HCT116 (cell line): ENCODE measurements around the gene PCNT. TPM values are rescaled to one million over a fixed set of nuclear protein-coding genes. Genes with fewer than 3 reads are reported as not detected.

Experiments used
- ATAC-seq: fragments of 200-7000 bp; cut with Tn5 transposase; 2 replicates; pipeline ENCODE4 v1.9.1; 2020; ENCODE audit warnings: mild to moderate bottlenecking, moderate library complexity
- BruUV-seq: library from RNA; stranded (reverse); fragments of 400-500 nt; replicated peaks from 2 replicates; lab custom pipeline; 2021; lab: Mats Ljungman, UMichigan
- CTCF ChIA-PET: fragments of 300-600 bp; sonication (Branson Sonifier 250); formaldehyde crosslinking; loops from one replicate; lab custom pipeline; 2021; ENCODE audit warnings: antibody characterized with exemption; lab: Charles Lee
- POLR2A ChIA-PET: fragments of 300-600, 350-600 bp; sonication (Branson Sonifier 250); formaldehyde crosslinking; loops from one replicate; lab custom pipeline; 2021; ENCODE audit warnings: antibody characterized with exemption; lab: Charles Lee
- RAD21 ChIA-PET, 2 experiments: fragments of 300-600 bp; sonication (Branson Sonifier 250); formaldehyde crosslinking; loops; one replicate each; lab custom pipeline; 2023; ENCODE audit warnings: low total read pairs in 2 of 2; ENCODE audit not compliant: uncharacterized antibody in 2 of 2, unreplicated experiment in 2 of 2, low non-redundant PET in 1 of 2; lab: Charles Lee
- DNase-seq: peaks from one replicate; pipeline ENCODE4 v3.0.0-alpha.2; 2010; ENCODE audit warnings: low read depth, low spot score
- H2AFZ ChIP-seq: fragments of 200-600 bp; shearing (Covaris generic), sonication (generic); 2 replicates; pipeline ENCODE4 v1.6.1; 2017; ENCODE audit warnings: low read depth, mixed run types, mixed read lengths, antibody characterized with exemption, low read length; ENCODE audit not compliant: poor library complexity, severe bottlenecking
- H3K27ac ChIP-seq: 2 replicates; pipeline ENCODE4 v1.5.1; 2012; ENCODE audit warnings: low read depth, low read length
- H3K27me3 ChIP-seq: fragments of 200-600 bp; sonication (generic); 2 replicates; pipeline ENCODE4 v1.6.1; 2016; ENCODE audit warnings: mixed run types, low read length, mixed read lengths; ENCODE audit not compliant: insufficient read depth
- H3K36me3 ChIP-seq, 2 experiments: fragments of 200-500 bp in 1 of 2; fragments of 200-600 bp in 1 of 2; sonication (Bioruptor generic) in 1 of 2; sonication (generic) in 1 of 2; 2 replicates each; pipeline versions ENCODE4 v1.5.1 to v1.6.1; 2014 to 2016; ENCODE audit warnings: low read length in 2 of 2, inconsistent platforms in 1 of 2, mixed read lengths in 1 of 2, mixed run types in 1 of 2; ENCODE audit not compliant: insufficient read depth in 2 of 2, control insufficient read depth in 1 of 2
- H3K4me1 ChIP-seq, 2 experiments: fragments of 200-600 bp in 1 of 2; sonication (generic) in 1 of 2; 2 replicates each; pipeline versions ENCODE4 v1.5.1 to v1.6.1; 2012 to 2017; ENCODE audit warnings: low read length in 2 of 2, inconsistent platforms in 1 of 2, mild to moderate bottlenecking in 1 of 2, mixed read lengths in 1 of 2, mixed run types in 1 of 2, moderate library complexity in 1 of 2; ENCODE audit not compliant: insufficient read depth in 2 of 2, control insufficient read depth in 1 of 2
- H3K4me2 ChIP-seq: fragments of 200-600 bp; sonication (generic); 2 replicates; pipeline ENCODE4 v1.6.1; 2017; ENCODE audit warnings: mixed run types, low read length, mixed read lengths
- H3K4me3 ChIP-seq, 2 experiments: fragments of 200-600 bp in 1 of 2; sonication (generic) in 1 of 2; replicated peaks in 1 of 2; 2 replicates each; pipeline ENCODE4 v1.5.1; 2011 to 2016; ENCODE audit warnings: low read length in 2 of 2, control low read depth in 1 of 2, low read depth in 1 of 2, mild to moderate bottlenecking in 1 of 2, mixed read lengths in 1 of 2, mixed run types in 1 of 2
- H3K79me2 ChIP-seq: fragments of 200-600 bp; sonication (generic); 2 replicates; pipeline ENCODE4 v1.6.1; 2017; ENCODE audit warnings: mild to moderate bottlenecking, mixed run types, low read length, moderate library complexity, mixed read lengths; ENCODE audit not compliant: insufficient read depth
- H3K9ac ChIP-seq: fragments of 200-600 bp; sonication (generic); 2 replicates; pipeline ENCODE4 v1.6.1; 2016; ENCODE audit warnings: low read length, mixed read lengths
- H3K9me2 ChIP-seq: fragments of 200-600 bp; sonication (generic), shearing (Covaris generic); 2 replicates; pipeline ENCODE4 v1.6.1; 2017; ENCODE audit warnings: mixed run types, mild to moderate bottlenecking, moderate library complexity; ENCODE audit not compliant: insufficient read depth
- H3K9me3 ChIP-seq, 2 experiments: fragments of 200-500 bp in 1 of 2; fragments of 200-600 bp in 1 of 2; sonication (Bioruptor generic) in 1 of 2; sonication (generic) in 1 of 2; 2 replicates each; pipeline ENCODE4 v1.6.1; 2014 to 2017; ENCODE audit warnings: low read length in 2 of 2, mixed read lengths in 2 of 2, inconsistent platforms in 1 of 2, low read depth in 1 of 2, mild to moderate bottlenecking in 1 of 2, mixed run types in 1 of 2, moderate library complexity in 1 of 2; ENCODE audit not compliant: control insufficient read depth in 1 of 2, insufficient read depth in 1 of 2
- H4K20me1 ChIP-seq: fragments of 200-600 bp; sonication (generic), shearing (Covaris generic); 2 replicates; pipeline ENCODE4 v1.6.1; 2017; ENCODE audit warnings: mixed run types, mild to moderate bottlenecking, moderate library complexity; ENCODE audit not compliant: insufficient read depth
- CBX3 ChIP-seq: IDR thresholded peaks from 2 replicates; pipeline ENCODE4 v1.6.1; 2012; ENCODE audit warnings: low read depth
- CEBPB ChIP-seq: IDR thresholded peaks from 2 replicates; pipeline ENCODE4 v1.6.1; 2012; ENCODE audit warnings: low read depth
- EGR1 ChIP-seq: IDR thresholded peaks from 2 replicates; pipeline ENCODE4 v1.6.1; 2012; ENCODE audit warnings: low read depth
- ELF1 ChIP-seq: IDR thresholded peaks from 2 replicates; pipeline ENCODE4 v1.6.1; 2012; ENCODE audit warnings: low read depth, borderline replicate concordance
- EZH2 ChIP-seq: fragments of 200-600 bp; sonication (generic); IDR thresholded peaks from 2 replicates; pipeline ENCODE4 v1.6.1; 2017; ENCODE audit warnings: antibody characterized with exemption, mixed run types
- EZH2phosphoT487 ChIP-seq: fragments of 200-600 bp; IDR thresholded peaks from 2 replicates; pipeline ENCODE4 v1.6.1; 2018; ENCODE audit warnings: antibody characterized with exemption, borderline replicate concordance
- FOSL1 ChIP-seq: IDR thresholded peaks from 2 replicates; pipeline ENCODE4 v1.6.1; 2012; ENCODE audit warnings: low read depth
- POLR2AphosphoS5 ChIP-seq: IDR thresholded peaks from 2 replicates; pipeline ENCODE4 v1.6.1; 2011; ENCODE audit warnings: mild to moderate bottlenecking, low read depth, low read length, moderate library complexity
- RAD21 ChIP-seq: IDR thresholded peaks from 2 replicates; pipeline ENCODE4 v1.6.1; 2012; ENCODE audit warnings: low read depth, mild to moderate bottlenecking
- REST ChIP-seq: IDR thresholded peaks from 2 replicates; pipeline ENCODE4 v1.6.1; 2012; ENCODE audit warnings: low read depth
- SIN3A ChIP-seq: IDR thresholded peaks from 2 replicates; pipeline ENCODE4 v1.6.1; 2012; ENCODE audit warnings: low read depth
- SP1 ChIP-seq: IDR thresholded peaks from 2 replicates; pipeline ENCODE4 v1.6.1; 2012; ENCODE audit warnings: low read depth
- SRF ChIP-seq: IDR thresholded peaks from 2 replicates; pipeline ENCODE4 v1.6.1; 2012; ENCODE audit warnings: low read depth
- YY1 ChIP-seq: IDR thresholded peaks from 2 replicates; pipeline ENCODE4 v1.6.1; 2011; ENCODE audit warnings: low read length, low read depth, moderate library complexity, mild to moderate bottlenecking; ENCODE audit not compliant: insufficient replicate concordance; ENCODE audit errors: extremely low read depth
- ZBTB33 ChIP-seq: IDR thresholded peaks from 2 replicates; pipeline ENCODE4 v1.6.1; 2011; ENCODE audit warnings: mild to moderate bottlenecking, low read length, moderate library complexity; ENCODE audit not compliant: insufficient replicate concordance; ENCODE audit errors: extremely low read depth
- ZNF274 ChIP-seq: fragments of 200-500 bp; sonication (Bioruptor generic); IDR thresholded peaks from 2 replicates; pipeline ENCODE4 v1.6.1; 2014; ENCODE audit warnings: mild to moderate bottlenecking, low read depth, low read length, inconsistent platforms
- intact Hi-C: fragments of 100-400 bp; cut with micrococcal nuclease; formaldehyde crosslinking; loops from 2 replicates; pipeline ENCODE4 v1.10.0; 2022
- total RNA-seq: library from RNA; stranded (reverse); gene quantifications from one replicate; pipeline ENCODE4 v1.2.1, GENCODE V29; 2021; ENCODE audit not compliant: unreplicated experiment
- TF ChIP-seq, protein P1 (sequence below): IDR thresholded peaks from 2 replicates; pipeline ENCODE4 v1.6.1; 2012

Gene PCNT
- total RNA-seq, 1 experiment from 2014 or later: 43.6 TPM

GRCh38 chr21:46422636-46423241 lies 98.8 kb downstream of the PCNT start:
- ChIA-PET RAD21 (no interaction called here), CTCF (no interaction called here), POLR2A (no interaction called here)
- no peaks in the 10 kb centered on the region for H3K9me3 ChIP-seq
- H3K79me2 ChIP-seq: no peaks in the 10 kb centered on the region
- H3K4me1 ChIP-seq: no peaks in the 10 kb centered on the region
- no TSS peak for BruUV-seq
- H3K4me3 ChIP-seq: no peak overlapping the region
- intact Hi-C loops: no loop called here
- no peak for DNase-seq
- H2AFZ ChIP-seq: no peak overlapping the region
- H3K9me2 ChIP-seq: no peaks in the 10 kb centered on the region
- no peaks in the 10 kb centered on the region for H4K20me1 ChIP-seq
- no peaks in the 10 kb centered on the region for H3K27me3 ChIP-seq
- H3K9ac ChIP-seq: no peak overlapping the region
- TF ChIP-seq EZH2: no peak
- no peak for TF ChIP-seq ELF1
- TF ChIP-seq SIN3A: no peak
- TF ChIP-seq REST: no peak
- no peak for TF ChIP-seq SRF
- no peak for TF ChIP-seq EZH2phosphoT487
- TF ChIP-seq ZBTB33: no peak
- no peak for TF ChIP-seq FOSL1
- no peak for TF ChIP-seq POLR2AphosphoS5
- TF ChIP-seq EGR1: no peak
- TF ChIP-seq CBX3: no peak
- TF ChIP-seq CEBPB: no peak
- TF ChIP-seq, protein P1, sequence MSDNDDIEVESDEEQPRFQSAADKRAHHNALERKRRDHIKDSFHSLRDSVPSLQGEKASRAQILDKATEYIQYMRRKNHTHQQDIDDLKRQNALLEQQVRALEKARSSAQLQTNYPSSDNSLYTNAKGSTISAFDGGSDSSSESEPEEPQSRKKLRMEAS: no peak
- no peak for TF ChIP-seq SP1
- TF ChIP-seq RAD21: no peak
- TF ChIP-seq YY1: no peak
- TF ChIP-seq ZNF274: no peak
- no peak for ATAC-seq
- peaks cover 0 to 3% of the 10 kb centered on the region in 2 experiments; a peak in 1 of 4 replicates for H3K36me3 ChIP-seq
- H3K27ac ChIP-seq: no peak overlapping the region
- H3K4me2 ChIP-seq: no peak overlapping the region
